D721Med (cell line): ENCODE results near the gene PARD6G.

Source experiments
- DNase-seq: peaks from one replicate; pipeline ENCODE4 v3.0.0; 2011; ENCODE audit warnings: low spot score; ENCODE audit not compliant: insufficient read length
- FAIRE-seq: peaks from 2 replicates; lab custom pipeline; 2011; peaks lifted over from hg19 to GRCh38; lab: Jason Lieb, UNC
- CTCF ChIP-seq: IDR thresholded peaks from 2 replicates; pipeline ENCODE4 v1.5.1; 2012; ENCODE audit warnings: mild to moderate bottlenecking, control low read depth; ENCODE audit not compliant: insufficient read depth; ENCODE audit errors: missing control alignments

Gene PARD6G

GRCh38 chr18:80200171-80200931 is 47.0 kb downstream of the PARD6G start:
- TF ChIP-seq CTCF: peak; percentile 7
- FAIRE-seq (peak; percentile 88), DNase-seq (peak; percentile 36)

GRCh38 chr18:80198994-80199748 is 48.1 kb downstream of the PARD6G start:
- TF ChIP-seq CTCF: no peak
- FAIRE-seq (peak; percentile 96), DNase-seq (no peak)

GRCh38 chr18:80198391-80198790 is 48.9 kb downstream of the PARD6G start:
- no peak for TF ChIP-seq CTCF
- FAIRE-seq (no peak), DNase-seq (no peak)

GRCh38 chr18:80197528-80197927 is 49.8 kb downstream of the PARD6G start:
- FAIRE-seq (peak; percentile 55), DNase-seq (no peak)
- no peak for TF ChIP-seq CTCF

- no peak for TF ChIP-seq CTCF
- no peak for DNase-seq
- FAIRE-seq: no peak
Observed at GRCh38 chr18:80196528-80197320, 50.6 kb downstream of the PARD6G start.

GRCh38 chr18:80194874-80195570 is 52.3 kb downstream of the PARD6G start:
- no peak for FAIRE-seq
- no peak for DNase-seq
- no peak for TF ChIP-seq CTCF
